H1 (cell line): ENCODE measurements around the gene PHOX2A. TPM values are rescaled to one million over a fixed set of nuclear protein-coding genes. Genes with fewer than 3 reads are reported as not detected.

Experiments used
- CTCF ChIA-PET: fragments of 300-600 bp; sonication (Branson Sonifier 250); formaldehyde crosslinking; loops from one replicate; lab custom pipeline; 2021; ENCODE audit not compliant: partially characterized antibody; lab: Charles Lee
- POLR2A ChIA-PET: fragments of 300-600 bp; sonication (Branson Sonifier 250); formaldehyde crosslinking; loops from one replicate; lab custom pipeline; 2021; ENCODE audit warnings: inconsistent platforms; ENCODE audit not compliant: partially characterized antibody; lab: Charles Lee
- DNase-seq, 2 experiments: peaks; one replicate each; pipeline versions ENCODE4 v3.0.0 to v3.0.0-alpha.2; 2010 to 2022; ENCODE audit warnings: low spot score in 2 of 2, low read depth in 1 of 2, mixed read lengths in 1 of 2
- FAIRE-seq: peaks from 2 replicates; lab custom pipeline; 2011; peaks lifted over from hg19 to GRCh38; lab: Jason Lieb, UNC
- H2AFZ ChIP-seq: 2 replicates; pipeline ENCODE4 v1.8.1; 2012; ENCODE audit warnings: low read length, inconsistent platforms
- H2AK5ac ChIP-seq: 2 replicates; pipeline ENCODE4 v1.6.1; 2013; ENCODE audit warnings: low read depth, low read length
- H2BK120ac ChIP-seq: replicated peaks from 2 replicates; pipeline ENCODE3; 2013; ENCODE audit warnings: low read depth, low read length, inconsistent platforms
- H2BK12ac ChIP-seq: 2 replicates; pipeline ENCODE4 v1.6.1; 2013; ENCODE audit warnings: low read depth, low read length
- H2BK15ac ChIP-seq: 2 replicates; pipeline ENCODE4 v1.6.1; 2013; ENCODE audit warnings: low read length
- H2BK20ac ChIP-seq: 2 replicates; pipeline ENCODE4 v1.6.1; 2013; ENCODE audit warnings: low read length
- H2BK5ac ChIP-seq: 2 replicates; pipeline ENCODE4 v1.6.1; 2013; ENCODE audit warnings: low read depth, low read length
- H3K14ac ChIP-seq: 2 replicates; pipeline ENCODE4 v1.6.1; 2013; ENCODE audit warnings: inconsistent platforms; ENCODE audit not compliant: insufficient read length
- H3K18ac ChIP-seq: 2 replicates; pipeline ENCODE4 v1.6.1; 2013; ENCODE audit warnings: low read length; ENCODE audit errors: extremely low read depth
- H3K23ac ChIP-seq: 2 replicates; pipeline ENCODE4 v1.6.1; 2013; ENCODE audit warnings: inconsistent platforms; ENCODE audit not compliant: insufficient read length
- H3K23me2 ChIP-seq: 2 replicates; pipeline ENCODE4 v1.6.1; 2013; ENCODE audit warnings: low read depth, low read length
- H3K27ac ChIP-seq: 2 replicates; pipeline ENCODE4 v1.6.1; 2011; ENCODE audit warnings: low read depth, low read length, inconsistent platforms
- H3K27me3 ChIP-seq, 4 experiments: replicated peaks in 1 of 4; 1 replicate in 1 of 4; 2 replicates in 3 of 4; pipeline versions ENCODE4 v1.6.1 to v1.8.1; 2011 to 2013; ENCODE audit warnings: low read length in 3 of 4, mild to moderate bottlenecking in 3 of 4, inconsistent platforms in 2 of 4, mixed read lengths in 2 of 4, moderate library complexity in 1 of 4; ENCODE audit not compliant: control insufficient read depth in 3 of 4, insufficient read depth in 3 of 4; ENCODE audit errors: extremely low read depth in 1 of 4
- H3K36me3 ChIP-seq, 4 experiments: 2 replicates each; pipeline versions ENCODE4 v1.6.1 to v1.8.1; 2011 to 2013; ENCODE audit warnings: mild to moderate bottlenecking in 4 of 4, low read length in 3 of 4, moderate library complexity in 2 of 4, control low read depth in 1 of 4, inconsistent platforms in 1 of 4; ENCODE audit not compliant: insufficient read depth in 4 of 4, control insufficient read depth in 2 of 4
- H3K4ac ChIP-seq: replicated peaks from 2 replicates; pipeline ENCODE3; 2013; ENCODE audit warnings: low read length, low read depth, mixed read lengths, inconsistent platforms; ENCODE audit not compliant: insufficient read length
- H3K4me1 ChIP-seq, 4 experiments: replicated peaks in 1 of 4; 1 replicate in 1 of 4; 2 replicates in 3 of 4; pipeline versions ENCODE4 v1.6.1 to v1.8.1; 2011 to 2013; ENCODE audit warnings: low read length in 3 of 4, inconsistent platforms in 2 of 4, mixed read lengths in 1 of 4; ENCODE audit not compliant: insufficient read depth in 4 of 4, control insufficient read depth in 3 of 4
- H3K4me2 ChIP-seq, 2 experiments: 2 replicates each; pipeline versions ENCODE4 v1.6.1 to v1.8.1; 2011 to 2013; ENCODE audit warnings: low read depth in 2 of 2, low read length in 2 of 2, control low read depth in 1 of 2, inconsistent platforms in 1 of 2, mild to moderate bottlenecking in 1 of 2; ENCODE audit not compliant: insufficient read depth in 1 of 2
- H3K4me3 ChIP-seq, 4 experiments: fragments of 200-600, 300-600 bp in 1 of 4; sonication (generic), shearing (Covaris generic), sonication (Bioruptor Twin) in 1 of 4; 2 replicates each; pipeline versions ENCODE4 v1.5.1 to v1.8.1; 2011 to 2016; ENCODE audit warnings: low read length in 4 of 4, low read depth in 3 of 4, control low read depth in 2 of 4, inconsistent platforms in 2 of 4, mild to moderate bottlenecking in 2 of 4, mixed read lengths in 1 of 4, moderate library complexity in 1 of 4; ENCODE audit not compliant: insufficient read depth in 2 of 4; ENCODE audit errors: extremely low read depth in 1 of 4
- H3K56ac ChIP-seq: replicated peaks from 2 replicates; pipeline ENCODE3; 2013; ENCODE audit warnings: low read depth, mild to moderate bottlenecking, mixed read lengths, low read length, inconsistent platforms; ENCODE audit not compliant: insufficient read length
- H3K79me1 ChIP-seq: 2 replicates; pipeline ENCODE4 v1.6.1; 2013; ENCODE audit warnings: low read depth, low read length, control low read depth
- H3K79me2 ChIP-seq, 2 experiments: 2 replicates each; pipeline versions ENCODE4 v1.6.1 to v1.8.1; 2012 to 2013; ENCODE audit warnings: low read length in 2 of 2, mild to moderate bottlenecking in 2 of 2, inconsistent platforms in 1 of 2; ENCODE audit not compliant: insufficient read depth in 2 of 2, control insufficient read depth in 1 of 2
- H3K9ac ChIP-seq, 4 experiments: replicated peaks in 1 of 4; 1 replicate in 1 of 4; 2 replicates in 3 of 4; pipeline versions ENCODE4 v1.6.1 to v1.8.1; 2011 to 2013; ENCODE audit warnings: low read depth in 3 of 4, low read length in 3 of 4, control low read depth in 2 of 4, mild to moderate bottlenecking in 2 of 4, moderate library complexity in 2 of 4, inconsistent platforms in 1 of 4; ENCODE audit errors: extremely low read depth in 1 of 4
- H3K9me3 ChIP-seq, 2 experiments: 2 replicates each; pipeline versions ENCODE4 v1.6.1 to v1.8.1; 2012 to 2013; ENCODE audit warnings: mild to moderate bottlenecking in 2 of 2, moderate library complexity in 2 of 2, control low read depth in 1 of 2, inconsistent platforms in 1 of 2, low read depth in 1 of 2, low read length in 1 of 2, mixed read lengths in 1 of 2; ENCODE audit not compliant: insufficient read depth in 2 of 2
- H4K20me1 ChIP-seq, 2 experiments: replicated peaks in 1 of 2; 2 replicates each; pipeline versions ENCODE3 to v1.8.1; 2011 to 2013; ENCODE audit warnings: inconsistent platforms in 2 of 2, low read length in 2 of 2, mild to moderate bottlenecking in 1 of 2; ENCODE audit not compliant: insufficient read depth in 2 of 2, control insufficient read depth in 1 of 2
- H4K5ac ChIP-seq: 2 replicates; pipeline ENCODE4 v1.6.1; 2013; ENCODE audit warnings: low read length, low read depth, mixed read lengths, inconsistent platforms; ENCODE audit not compliant: insufficient read length
- H4K8ac ChIP-seq: 2 replicates; pipeline ENCODE4 v1.8.0; 2013; ENCODE audit warnings: mild to moderate bottlenecking, moderate library complexity, low read length, inconsistent platforms; ENCODE audit not compliant: insufficient read depth; ENCODE audit errors: extremely low read depth
- H4K91ac ChIP-seq: replicated peaks from 2 replicates; pipeline ENCODE3; 2013; ENCODE audit warnings: low read length, mixed read lengths, inconsistent platforms; ENCODE audit not compliant: insufficient read length
- WGBS, 2 experiments: shearing (Covaris generic) in 1 of 2; methylation state at CpG; one replicate each; pipeline versions ENCODE4 v1.1.6 to v1.1.7; 2013 to 2015; ENCODE audit warnings: low lambda C conversion rate in 2 of 2, mixed read lengths in 2 of 2, inconsistent platforms in 1 of 2, low coverage in 1 of 2, missing lambda C conversion rate in 1 of 2; ENCODE audit not compliant: insufficient replicate concordance in 2 of 2, insufficient coverage in 1 of 2, insufficient read length in 1 of 2; ENCODE audit errors: extremely low coverage in 1 of 2, missing lambda C conversion rate in 1 of 2; 5-methylcytosine and 5-hydroxymethylcytosine counted together
- polyA plus RNA-seq, 7 experiments: library from polyadenylated mRNA; depleted of rRNA in 3 of 7; stranded (reverse) in 5 of 7; unstranded in 2 of 7; fragments of >200 nt in 5 of 7; fragments of 200-250 nt in 2 of 7; gene quantifications; 1 replicate in 5 of 7; 2 replicates in 1 of 7; 4 replicates in 1 of 7; pipeline versions ENCODE4 v1.2.1 to v1.2.3, GENCODE V29; 2011 to 2013; ENCODE audit warnings: missing spikeins in 2 of 7, mixed read lengths in 2 of 7
- total RNA-seq: library from RNA; stranded (reverse); fragmentation: NEBNext Ultra II Directional; extraction: Animal tissue kit (Norgen Biotek cat#: 25700); gene quantifications from 2 replicates; pipeline ENCODE4 v1.2.1, GENCODE V29; 2021
- TF ChIP-seq, protein P1 (sequence below): IDR thresholded peaks from 2 replicates; pipeline ENCODE4 v1.6.1; 2012; ENCODE audit warnings: low read length, inconsistent platforms

Gene PHOX2A
- total and polyA plus RNA-seq, 2 of the 8 experiments (the other 6 are each of a cell fraction or from before 2014, with no cell fraction given): 0.67 TPM; not detected in 1

DNA sequence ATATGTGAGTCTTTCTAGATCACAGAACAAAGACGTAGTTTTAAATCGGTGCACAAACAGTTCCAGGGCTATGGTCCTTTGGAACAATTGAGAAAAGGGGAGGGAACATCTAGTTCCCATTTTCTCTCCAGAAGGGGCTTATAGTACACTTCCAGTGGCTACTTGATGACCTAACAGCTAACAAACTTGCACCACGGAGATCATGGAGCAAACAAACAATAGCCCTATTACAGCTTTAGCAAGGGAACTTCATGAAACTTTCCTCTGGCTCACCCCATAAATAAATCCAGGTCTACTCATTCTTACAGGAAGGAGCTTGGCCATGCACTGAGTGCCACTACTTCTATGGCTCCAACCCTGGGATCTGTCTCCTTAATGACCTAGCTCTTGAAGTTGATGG, 35.7 kb downstream of the PHOX2A start:
- no peak overlapping the region for H3K27ac ChIP-seq
- H3K23me2 ChIP-seq: no peaks in the 10 kb centered on the region
- no peak overlapping the region for H2AK5ac ChIP-seq
- H3K4me1 ChIP-seq: no peaks in the 10 kb centered on the region
- 92% methylated on average over 3 of the region's 3 CpGs; no CpG with 5 or more reads in 1 of the 2 experiments for WGBS, 2 experiments
- H4K20me1 ChIP-seq: no peaks in the 10 kb centered on the region
- H2BK15ac ChIP-seq: no peak overlapping the region
- H3K36me3 ChIP-seq: no peaks in the 10 kb centered on the region
- no peak overlapping the region for H3K9ac ChIP-seq
- H3K79me2 ChIP-seq: no peaks in the 10 kb centered on the region
- H3K9me3 ChIP-seq: no peaks in the 10 kb centered on the region
- H3K18ac ChIP-seq: no peak overlapping the region
- no peak overlapping the region for H2BK20ac ChIP-seq
- no peak overlapping the region for H3K4me2 ChIP-seq
- no peak for DNase-seq
- H3K4ac ChIP-seq: no peak overlapping the region
- CTCF ChIA-PET: interaction anchor here (0.7 to 3.0 kb wide), 5 partner anchors 19 to 223 kb away, joined by 3 to 19 read pairs (median 3); no protein-coding TSS in a partner anchor
- TF ChIP-seq, protein P1, sequence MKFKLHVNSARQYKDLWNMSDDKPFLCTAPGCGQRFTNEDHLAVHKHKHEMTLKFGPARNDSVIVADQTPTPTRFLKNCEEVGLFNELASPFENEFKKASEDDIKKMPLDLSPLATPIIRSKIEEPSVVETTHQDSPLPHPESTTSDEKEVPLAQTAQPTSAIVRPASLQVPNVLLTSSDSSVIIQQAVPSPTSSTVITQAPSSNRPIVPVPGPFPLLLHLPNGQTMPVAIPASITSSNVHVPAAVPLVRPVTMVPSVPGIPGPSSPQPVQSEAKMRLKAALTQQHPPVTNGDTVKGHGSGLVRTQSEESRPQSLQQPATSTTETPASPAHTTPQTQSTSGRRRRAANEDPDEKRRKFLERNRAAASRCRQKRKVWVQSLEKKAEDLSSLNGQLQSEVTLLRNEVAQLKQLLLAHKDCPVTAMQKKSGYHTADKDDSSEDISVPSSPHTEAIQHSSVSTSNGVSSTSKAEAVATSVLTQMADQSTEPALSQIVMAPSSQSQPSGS: no peak
- TF ChIP-seq, all 59 proteins: peak for 0
- POLR2A ChIA-PET: interaction anchor here (0.7 to 1.5 kb wide), 5 partner anchors 13 to 32 kb away, joined by 3 to 4 read pairs (median 4); no protein-coding TSS in a partner anchor
- Histone ChIP-seq H2BK120ac (no peak overlapping the region), H3K27me3 (no peaks in the 10 kb centered on the region), H4K5ac (no peak overlapping the region), H3K23ac (no peak overlapping the region), H2AFZ (no peak overlapping the region), H3K79me1 (no peaks in the 10 kb centered on the region), H3K4me3 (no peak overlapping the region), H3K14ac (no peak overlapping the region), H4K8ac (no peak overlapping the region), H2BK12ac (no peak overlapping the region), H4K91ac (no peak overlapping the region), H2BK5ac (no peak overlapping the region), H3K56ac (no peak overlapping the region)
- FAIRE-seq: no peak
